ENCODE data around the gene ZNF143.

DNA sequence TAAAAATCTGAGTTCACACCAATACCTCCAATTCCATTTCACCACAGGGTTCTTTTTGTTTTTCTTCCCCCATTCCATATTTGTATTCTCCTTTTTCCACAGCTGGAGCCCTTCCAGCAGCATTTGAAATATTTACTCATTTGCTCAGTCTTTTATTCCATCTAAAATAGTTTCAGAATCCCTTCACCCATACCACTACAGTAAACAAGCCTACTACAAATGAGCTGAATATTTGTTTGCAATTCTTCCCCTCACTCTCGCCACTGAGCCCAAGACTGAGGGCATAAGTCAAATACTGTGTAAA, 46.4 kb downstream of the ZNF143 start:
- TF ChIP-seq YY1 (IDR thresholded peaks at IDR 0.05; ENCODE audit: insufficient read depth, insufficient replicate concordance, low read depth, low read length) (no peak), SALL2 (CRISPR knock-in tag; IDR thresholded peaks at IDR 0.05) (no peak), NFE2L1 (CRISPR knock-in tag; IDR thresholded peaks at IDR 0.05; ENCODE audit: borderline replicate concordance) (no peak), ATAD3A (CRISPR knock-in tag; IDR thresholded peaks at IDR 0.05) (no peak), HES4 (CRISPR knock-in tag; IDR thresholded peaks at IDR 0.05; ENCODE audit: borderline replicate concordance) (no peak), EZH2 (conservative IDR thresholded peaks at IDR 0.05; ENCODE audit: low read depth, low read length) (no peak), ASH2L (IDR thresholded peaks at IDR 0.05; ENCODE audit: insufficient read length, low read depth, low read length) (no peak), FOXJ3 (CRISPR knock-in tag; IDR thresholded peaks at IDR 0.05; ENCODE audit: borderline replicate concordance) (no peak), HNRNPK (IDR thresholded peaks at IDR 0.05; ENCODE audit: low read depth, low read length, poor library complexity, severe bottlenecking) (no peak), HCFC1 (IDR thresholded peaks at IDR 0.05; ENCODE audit: low read depth, low read length) (no peak), TAF1 (CRISPR knock-in tag; IDR thresholded peaks at IDR 0.05) (no peak)
- TF ChIP-seq, protein P1, sequence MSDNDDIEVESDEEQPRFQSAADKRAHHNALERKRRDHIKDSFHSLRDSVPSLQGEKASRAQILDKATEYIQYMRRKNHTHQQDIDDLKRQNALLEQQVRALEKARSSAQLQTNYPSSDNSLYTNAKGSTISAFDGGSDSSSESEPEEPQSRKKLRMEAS (IDR thresholded peaks at IDR 0.05): no peak
- TF ChIP-seq, protein P2, sequence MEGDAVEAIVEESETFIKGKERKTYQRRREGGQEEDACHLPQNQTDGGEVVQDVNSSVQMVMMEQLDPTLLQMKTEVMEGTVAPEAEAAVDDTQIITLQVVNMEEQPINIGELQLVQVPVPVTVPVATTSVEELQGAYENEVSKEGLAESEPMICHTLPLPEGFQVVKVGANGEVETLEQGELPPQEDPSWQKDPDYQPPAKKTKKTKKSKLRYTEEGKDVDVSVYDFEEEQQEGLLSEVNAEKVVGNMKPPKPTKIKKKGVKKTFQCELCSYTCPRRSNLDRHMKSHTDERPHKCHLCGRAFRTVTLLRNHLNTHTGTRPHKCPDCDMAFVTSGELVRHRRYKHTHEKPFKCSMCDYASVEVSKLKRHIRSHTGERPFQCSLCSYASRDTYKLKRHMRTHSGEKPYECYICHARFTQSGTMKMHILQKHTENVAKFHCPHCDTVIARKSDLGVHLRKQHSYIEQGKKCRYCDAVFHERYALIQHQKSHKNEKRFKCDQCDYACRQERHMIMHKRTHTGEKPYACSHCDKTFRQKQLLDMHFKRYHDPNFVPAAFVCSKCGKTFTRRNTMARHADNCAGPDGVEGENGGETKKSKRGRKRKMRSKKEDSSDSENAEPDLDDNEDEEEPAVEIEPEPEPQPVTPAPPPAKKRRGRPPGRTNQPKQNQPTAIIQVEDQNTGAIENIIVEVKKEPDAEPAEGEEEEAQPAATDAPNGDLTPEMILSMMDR (CRISPR knock-in tag; IDR thresholded peaks at IDR 0.05): no peak
- TF ChIP-seq, protein P3, sequence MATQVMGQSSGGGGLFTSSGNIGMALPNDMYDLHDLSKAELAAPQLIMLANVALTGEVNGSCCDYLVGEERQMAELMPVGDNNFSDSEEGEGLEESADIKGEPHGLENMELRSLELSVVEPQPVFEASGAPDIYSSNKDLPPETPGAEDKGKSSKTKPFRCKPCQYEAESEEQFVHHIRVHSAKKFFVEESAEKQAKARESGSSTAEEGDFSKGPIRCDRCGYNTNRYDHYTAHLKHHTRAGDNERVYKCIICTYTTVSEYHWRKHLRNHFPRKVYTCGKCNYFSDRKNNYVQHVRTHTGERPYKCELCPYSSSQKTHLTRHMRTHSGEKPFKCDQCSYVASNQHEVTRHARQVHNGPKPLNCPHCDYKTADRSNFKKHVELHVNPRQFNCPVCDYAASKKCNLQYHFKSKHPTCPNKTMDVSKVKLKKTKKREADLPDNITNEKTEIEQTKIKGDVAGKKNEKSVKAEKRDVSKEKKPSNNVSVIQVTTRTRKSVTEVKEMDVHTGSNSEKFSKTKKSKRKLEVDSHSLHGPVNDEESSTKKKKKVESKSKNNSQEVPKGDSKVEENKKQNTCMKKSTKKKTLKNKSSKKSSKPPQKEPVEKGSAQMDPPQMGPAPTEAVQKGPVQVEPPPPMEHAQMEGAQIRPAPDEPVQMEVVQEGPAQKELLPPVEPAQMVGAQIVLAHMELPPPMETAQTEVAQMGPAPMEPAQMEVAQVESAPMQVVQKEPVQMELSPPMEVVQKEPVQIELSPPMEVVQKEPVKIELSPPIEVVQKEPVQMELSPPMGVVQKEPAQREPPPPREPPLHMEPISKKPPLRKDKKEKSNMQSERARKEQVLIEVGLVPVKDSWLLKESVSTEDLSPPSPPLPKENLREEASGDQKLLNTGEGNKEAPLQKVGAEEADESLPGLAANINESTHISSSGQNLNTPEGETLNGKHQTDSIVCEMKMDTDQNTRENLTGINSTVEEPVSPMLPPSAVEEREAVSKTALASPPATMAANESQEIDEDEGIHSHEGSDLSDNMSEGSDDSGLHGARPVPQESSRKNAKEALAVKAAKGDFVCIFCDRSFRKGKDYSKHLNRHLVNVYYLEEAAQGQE (IDR thresholded peaks at IDR 0.05; ENCODE audit: borderline replicate concordance in 1 of 2, low read depth in 1 of 2, low read length in 2 of 2): no peak
